CD14-positive monocyte (primary cell): ENCODE measurements around the gene LHX4. TPM values are rescaled to one million over a fixed set of nuclear protein-coding genes. Genes with fewer than 3 reads are reported as not detected.

ENCODE experiments used
- DNase-seq, 3 donors: peaks; one replicate each; pipeline ENCODE4 v3.0.0-alpha.2; 2011 to 2022
- H2AFZ ChIP-seq: 2 replicates; pipeline ENCODE4 v1.6.0; 2012; ENCODE audit warnings: mild to moderate bottlenecking, low read depth, low read length, inconsistent platforms; ENCODE audit not compliant: insufficient read depth, poor library complexity, severe bottlenecking
- H3K27ac ChIP-seq, 2 donors: 1 replicate in 1 of 2; 2 replicates in 1 of 2; pipeline ENCODE4 v1.5.1; 2012 to 2013; ENCODE audit warnings: low read length in 2 of 2, control low read depth in 1 of 2, inconsistent platforms in 1 of 2, low read depth in 1 of 2, mild to moderate bottlenecking in 1 of 2
- H3K27me3 ChIP-seq, 2 donors: one replicate each; pipeline versions ENCODE4 v1.6.0 to v1.6.1; 2011 to 2013; ENCODE audit warnings: low read length in 2 of 2; ENCODE audit not compliant: control insufficient read depth in 2 of 2, insufficient read depth in 2 of 2
- H3K36me3 ChIP-seq, 2 donors: replicated peaks in 1 of 2; 1 replicate in 1 of 2; 2 replicates in 1 of 2; pipeline versions ENCODE4 v1.5.1 to v1.6.1; 2012 to 2013; ENCODE audit warnings: low read length in 2 of 2, control low read depth in 1 of 2, inconsistent platforms in 1 of 2, mild to moderate bottlenecking in 1 of 2; ENCODE audit not compliant: insufficient read depth in 2 of 2, control insufficient read depth in 1 of 2
- H3K4me1 ChIP-seq, 2 donors: 1 replicate in 1 of 2; 2 replicates in 1 of 2; pipeline versions ENCODE4 v1.5.1 to v1.6.1; 2012 to 2013; ENCODE audit warnings: low read length in 2 of 2, control low read depth in 1 of 2, inconsistent platforms in 1 of 2, mild to moderate bottlenecking in 1 of 2, moderate library complexity in 1 of 2; ENCODE audit not compliant: insufficient read depth in 2 of 2, control insufficient read depth in 1 of 2
- H3K4me2 ChIP-seq: replicated peaks from 2 replicates; pipeline ENCODE3; 2012; ENCODE audit warnings: low read length, moderate library complexity, mild to moderate bottlenecking; ENCODE audit not compliant: poor library complexity, severe bottlenecking; ENCODE audit errors: extremely low read depth
- H3K4me3 ChIP-seq, 3 experiments: fragments of 200-600 bp in 1 of 3; sonication (generic) in 1 of 3; replicated peaks in 1 of 3; 1 replicate in 2 of 3; 2 replicates in 1 of 3; pipeline ENCODE4 v1.5.1; 2011 to 2013; ENCODE audit warnings: low read length in 3 of 3, mild to moderate bottlenecking in 3 of 3, control low read depth in 2 of 3, low read depth in 2 of 3, inconsistent platforms in 1 of 3, moderate library complexity in 1 of 3
- H3K79me2 ChIP-seq: 2 replicates; pipeline ENCODE4 v1.6.0; 2012; ENCODE audit warnings: mild to moderate bottlenecking, control low read depth, inconsistent platforms, low read length, moderate library complexity; ENCODE audit not compliant: insufficient read depth
- H3K9ac ChIP-seq: 2 replicates; pipeline ENCODE4 v1.6.0; 2017; ENCODE audit warnings: low read length, mild to moderate bottlenecking; ENCODE audit not compliant: insufficient read depth, poor library complexity, severe bottlenecking
- H3K9me3 ChIP-seq, 2 donors: replicated peaks in 1 of 2; 1 replicate in 1 of 2; 2 replicates in 1 of 2; pipeline versions ENCODE4 v1.5.1 to v1.6.1; 2012 to 2013; ENCODE audit warnings: low read length in 2 of 2, control low read depth in 1 of 2; ENCODE audit not compliant: control insufficient read depth in 1 of 2, insufficient read depth in 1 of 2
- H4K20me1 ChIP-seq: 2 replicates; pipeline ENCODE4 v1.6.0; 2012; ENCODE audit warnings: mild to moderate bottlenecking, low read length, control low read depth, moderate library complexity; ENCODE audit not compliant: insufficient read depth
- H3K27ac Mint-ChIP-seq, 7 donors: one replicate each; pipeline ENCODE4 v1.8.0; 2020; ENCODE audit warnings: mild to moderate bottlenecking in 7 of 7, mixed read lengths in 7 of 7, moderate library complexity in 6 of 7, inconsistent platforms in 2 of 7
- H3K27me3 Mint-ChIP-seq, 3 donors: one replicate each; pipeline ENCODE4 v1.8.0; 2021 to 2022; ENCODE audit warnings: low read depth in 3 of 3, mild to moderate bottlenecking in 3 of 3, mixed read lengths in 3 of 3, moderate library complexity in 3 of 3, inconsistent platforms in 1 of 3
- H3K36me3 Mint-ChIP-seq, 2 donors: one replicate each; pipeline ENCODE4 v1.8.0; 2020; ENCODE audit warnings: mixed read lengths in 2 of 2, inconsistent platforms in 1 of 2, mild to moderate bottlenecking in 1 of 2
- H3K4me1 Mint-ChIP-seq: one replicate; pipeline ENCODE4 v1.8.0; 2020; ENCODE audit warnings: mild to moderate bottlenecking, mixed read lengths
- H3K4me3 Mint-ChIP-seq, 2 donors: one replicate each; pipeline ENCODE4 v1.8.0; 2020; ENCODE audit warnings: mild to moderate bottlenecking in 2 of 2, mixed read lengths in 2 of 2, moderate library complexity in 1 of 2
- H3K9me3 Mint-ChIP-seq, 7 donors: one replicate each; pipeline ENCODE4 v1.8.0; 2020 to 2022; ENCODE audit warnings: mixed read lengths in 7 of 7, mild to moderate bottlenecking in 6 of 7, moderate library complexity in 6 of 7, inconsistent platforms in 2 of 7
- CTCF ChIP-seq: fragments of 200-600 bp; IDR thresholded peaks from one replicate; pipeline ENCODE4 v1.8.0; 2022; ENCODE audit warnings: antibody characterized with exemption, mild to moderate bottlenecking
- WGBS: methylation state at CpG from one replicate; pipeline ENCODE4 v1.1.5; 2013; ENCODE audit warnings: missing lambda C conversion rate; ENCODE audit not compliant: insufficient coverage; 5-methylcytosine and 5-hydroxymethylcytosine counted together
- intact Hi-C, 2 donors: fragments of 100-400 bp; cut with micrococcal nuclease; formaldehyde crosslinking; loops; one replicate each; pipeline versions ENCODE4 v1.15.0 to v1.15.1; 2023
- polyA plus RNA-seq, 3 donors: library from polyadenylated mRNA; depleted of rRNA in 1 of 3; unstranded in 2 of 3; stranded (reverse) in 1 of 3; fragments of 300-500 nt in 2 of 3; fragments of >200 nt in 1 of 3; fragmentation: Illumina TruSeq in 2 of 3; gene quantifications; 1 replicate in 2 of 3; 2 replicates in 1 of 3; pipeline ENCODE4 v1.2.3, GENCODE V29; 2012 to 2021

LHX4 gene
- polyA plus RNA-seq, 3 donors: not detected

GRCh38 chr1:180256341-180257027 is 26.4 kb downstream of the LHX4 start:
- H3K4me2 ChIP-seq: no peak overlapping the region
- H3K27ac ChIP-seq: no peak overlapping the region
- H3K27ac Mint-ChIP-seq: no peak overlapping the region
- no peak overlapping the region for H3K9ac ChIP-seq
- H3K9me3 ChIP-seq: no peaks in the 10 kb centered on the region
- no peaks in the 10 kb centered on the region for H3K36me3 Mint-ChIP-seq
- H3K27me3 Mint-ChIP-seq: peaks cover 19 to 35% (median 19%) of the 10 kb centered on the region in 3 donors
- no peaks in the 10 kb centered on the region for H3K79me2 ChIP-seq
- peak overlapping the region; percentile 48 for H2AFZ ChIP-seq
- peak overlapping the region in 1 of 2 donors; percentile 28 for H3K4me3 Mint-ChIP-seq
- peaks cover 14 to 22% of the 10 kb centered on the region in 2 donors for H3K4me1 ChIP-seq
- intact Hi-C loops: no loop called here
- H3K4me3 ChIP-seq: no peak overlapping the region
- no peaks in the 10 kb centered on the region for H3K27me3 ChIP-seq
- H3K9me3 Mint-ChIP-seq: peaks cover 0 to 3% (median 0%) of the 10 kb centered on the region in 7 donors
- H3K4me1 Mint-ChIP-seq: peaks cover 14% of the 10 kb centered on the region
- no peak for DNase-seq
- TF ChIP-seq CTCF: no peak
- H4K20me1 ChIP-seq: no peaks in the 10 kb centered on the region
- WGBS: 93% methylated on average over 8 of the region's 15 CpGs
- H3K36me3 ChIP-seq: no peaks in the 10 kb centered on the region

GRCh38 chr1:180257028-180257386 is 26.9 kb downstream of the LHX4 start:
- no peak overlapping the region for H3K9ac ChIP-seq
- peaks cover 14 to 22% of the 10 kb centered on the region in 2 donors for H3K4me1 ChIP-seq
- peaks cover 19 to 33% (median 22%) of the 10 kb centered on the region in 3 donors for H3K27me3 Mint-ChIP-seq
- no peak overlapping the region for H3K4me2 ChIP-seq
- no peaks in the 10 kb centered on the region for H3K79me2 ChIP-seq
- H3K36me3 ChIP-seq: no peaks in the 10 kb centered on the region
- no peaks in the 10 kb centered on the region for H3K36me3 Mint-ChIP-seq
- TF ChIP-seq CTCF: no peak
- peaks cover 0 to 3% (median 0%) of the 10 kb centered on the region in 7 donors for H3K9me3 Mint-ChIP-seq
- no peak overlapping the region for H2AFZ ChIP-seq
- intact Hi-C loops: no loop called here
- H3K4me3 Mint-ChIP-seq: no peak overlapping the region
- H3K27ac Mint-ChIP-seq: no peak overlapping the region
- no peak overlapping the region for H3K27ac ChIP-seq
- DNase-seq: no peak
- H3K27me3 ChIP-seq: no peaks in the 10 kb centered on the region
- H4K20me1 ChIP-seq: no peaks in the 10 kb centered on the region
- H3K4me3 ChIP-seq: no peak overlapping the region
- H3K4me1 Mint-ChIP-seq: peaks cover 14% of the 10 kb centered on the region
- H3K9me3 ChIP-seq: no peaks in the 10 kb centered on the region
- WGBS: no CpG with 5 or more reads among the region's 5 CpGs
